Measurements from ENCODE around the gene CSNK1A1. TPM values are rescaled to one million over a fixed set of nuclear protein-coding genes. Genes with fewer than 3 reads are reported as not detected.
A peak's percentile ranks its signal among the peaks of the same experiment; 100 is the strongest.
"Not testable (repeated sequence)": the region's sequence is repeated elsewhere in the genome, so short reads cannot be mapped to it uniquely, and the experiment has no call there.

Gene CSNK1A1
- polyA plus RNA-seq, 2 of the 4 experiments (the other 2 are of a cell fraction) = 123 to 218 TPM

DNA sequence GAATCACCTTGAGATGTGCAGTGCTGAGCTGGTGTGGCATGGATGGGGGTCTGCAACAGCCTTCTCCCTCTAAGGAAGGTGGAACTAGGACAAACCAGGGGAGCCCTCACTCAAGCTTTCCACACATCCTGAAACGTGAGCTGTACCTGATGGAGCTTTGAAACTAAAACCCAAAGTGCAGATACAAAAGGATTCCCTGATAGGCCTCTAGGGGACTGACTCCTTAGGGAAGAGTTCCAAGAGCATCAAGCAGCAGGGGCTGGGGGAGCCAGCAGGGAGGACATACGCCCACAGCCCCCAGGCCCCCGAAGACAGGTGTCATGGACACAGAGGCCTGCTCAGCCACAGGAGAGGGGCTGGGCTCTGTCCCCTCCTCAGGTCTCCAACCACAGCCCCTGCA lies 47.7 kb upstream of the CSNK1A1 start:
- WGBS (ENCODE audit: missing lambda C conversion rate) = 93% methylated on average over 3 of the region's 3 CpGs
- Histone ChIP-seq H3K4me3 (no peak overlapping the region), H3K27ac (no peak overlapping the region), H3K9me3 (no peaks in the 10 kb centered on the region), H3K4me2 (no peak overlapping the region), H3K4me1 (peaks cover 17% of the 10 kb centered on the region)
- FAIRE-seq = no peak
- peak in 1 of 2 experiments; percentile 33; a peak in 1 of 6 replicates for ATAC-seq
- DNase-seq (ENCODE audit: low read depth in 1 of 2, low spot score in 1 of 2) = no peak
- CTCF ChIA-PET = no interaction called here
- POLR2A ChIA-PET = no interaction called here
- TF ChIP-seq, protein P1, sequence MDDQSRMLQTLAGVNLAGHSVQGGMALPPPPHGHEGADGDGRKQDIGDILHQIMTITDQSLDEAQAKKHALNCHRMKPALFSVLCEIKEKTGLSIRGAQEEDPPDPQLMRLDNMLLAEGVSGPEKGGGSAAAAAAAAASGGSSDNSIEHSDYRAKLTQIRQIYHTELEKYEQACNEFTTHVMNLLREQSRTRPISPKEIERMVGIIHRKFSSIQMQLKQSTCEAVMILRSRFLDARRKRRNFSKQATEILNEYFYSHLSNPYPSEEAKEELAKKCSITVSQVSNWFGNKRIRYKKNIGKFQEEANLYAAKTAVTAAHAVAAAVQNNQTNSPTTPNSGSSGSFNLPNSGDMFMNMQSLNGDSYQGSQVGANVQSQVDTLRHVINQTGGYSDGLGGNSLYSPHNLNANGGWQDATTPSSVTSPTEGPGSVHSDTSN (IDR thresholded peaks at IDR 0.05) = no peak
- TF ChIP-seq RNF2 (IDR thresholded peaks at IDR 0.05; ENCODE audit: borderline replicate concordance, low read depth) (no peak), SMC3 (IDR thresholded peaks at IDR 0.05) (no peak), ZFP36 (IDR thresholded peaks at IDR 0.05; ENCODE audit: borderline replicate concordance, partially characterized antibody) (no peak), ZSCAN20 (CRISPR knock-in tag; IDR thresholded peaks at IDR 0.05) (no peak), TP53 (CRISPR knock-in tag; IDR thresholded peaks at IDR 0.05) (no peak), JUNB (IDR thresholded peaks at IDR 0.05) (no peak), ZC3H11A (IDR thresholded peaks at IDR 0.05) (no peak), RAD21 (conservative IDR thresholded peaks at IDR 0.05 in 1 of 2, IDR thresholded peaks at IDR 0.05 in 1 of 2) (no peak), E2F6 (IDR thresholded peaks at IDR 0.05; ENCODE audit: borderline replicate concordance, low read depth) (no peak), PHF8 (IDR thresholded peaks at IDR 0.05; ENCODE audit: borderline replicate concordance, low read depth) (no peak), KDM5A (IDR thresholded peaks at IDR 0.05) (no peak), MAZ (IDR thresholded peaks at IDR 0.05; ENCODE audit: borderline replicate concordance, low read depth, low read length) (no peak)
- TF ChIP-seq, protein P2, sequence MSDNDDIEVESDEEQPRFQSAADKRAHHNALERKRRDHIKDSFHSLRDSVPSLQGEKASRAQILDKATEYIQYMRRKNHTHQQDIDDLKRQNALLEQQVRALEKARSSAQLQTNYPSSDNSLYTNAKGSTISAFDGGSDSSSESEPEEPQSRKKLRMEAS (IDR thresholded peaks at IDR 0.05) = no peak

DNA sequence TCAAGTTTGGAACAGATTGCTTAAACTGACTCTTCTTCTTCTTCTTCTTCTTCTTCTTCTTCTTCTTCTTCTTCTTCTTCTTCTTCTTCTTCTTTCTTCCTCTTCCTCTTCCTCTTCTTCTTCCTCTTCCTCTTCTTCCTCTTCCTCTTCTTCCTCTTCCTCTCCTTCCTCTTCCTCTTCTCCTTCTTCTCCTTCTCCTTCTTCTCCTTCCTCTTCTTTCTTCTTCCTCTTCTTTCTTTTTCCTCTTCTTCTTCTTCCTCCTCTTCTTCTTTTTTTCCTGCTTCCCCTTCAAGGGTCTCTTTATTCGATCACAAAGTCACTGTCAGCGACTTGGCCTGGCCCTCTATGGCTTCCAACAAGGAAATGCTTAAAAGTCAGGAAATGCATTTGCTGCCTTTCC lies 47.0 kb upstream of the CSNK1A1 start:
- H3K4me2 ChIP-seq; ATAC-seq; POLR2A ChIA-PET; H3K4me3 ChIP-seq; FAIRE-seq; H3K4me1 ChIP-seq; H3K27ac ChIP-seq; DNase-seq (ENCODE audit: low read depth in 1 of 2, low spot score in 1 of 2); H3K9me3 ChIP-seq: not testable (repeated sequence)
- 92% methylated on average over 2 of the region's 2 CpGs for WGBS (ENCODE audit: missing lambda C conversion rate)
- CTCF ChIA-PET = interaction anchor here (0.7 to 3.0 kb wide), 6 partner anchors 15 to 236 kb away, joined by 3 to 19 read pairs (median 4); no protein-coding TSS in a partner anchor

GRCh38 chr5:149597618-149598017 lies 46.4 kb upstream of the CSNK1A1 start:
- WGBS (ENCODE audit: missing lambda C conversion rate) = 85% methylated on average over 7 of the region's 7 CpGs
- Histone ChIP-seq H3K4me2 (no peak overlapping the region), H3K4me1 (peaks cover 8% of the 10 kb centered on the region; the same call in 2 of the 3 replicates), H3K27ac (no peak overlapping the region; a peak in 1 of 6 replicates), H3K9me3 (no peaks in the 10 kb centered on the region), H3K4me3 (no peak overlapping the region)
- ChIA-PET POLR2A (no interaction called here), CTCF (interaction anchor here (0.7 to 3.0 kb wide), 9 partner anchors 8 to 277 kb away, joined by 3 to 19 read pairs (median 5); no protein-coding TSS in a partner anchor)
- ATAC-seq (no peak), DNase-seq (ENCODE audit: low read depth in 1 of 2, low spot score in 1 of 2) (no peak), FAIRE-seq (no peak)
- TF ChIP-seq, protein P3, sequence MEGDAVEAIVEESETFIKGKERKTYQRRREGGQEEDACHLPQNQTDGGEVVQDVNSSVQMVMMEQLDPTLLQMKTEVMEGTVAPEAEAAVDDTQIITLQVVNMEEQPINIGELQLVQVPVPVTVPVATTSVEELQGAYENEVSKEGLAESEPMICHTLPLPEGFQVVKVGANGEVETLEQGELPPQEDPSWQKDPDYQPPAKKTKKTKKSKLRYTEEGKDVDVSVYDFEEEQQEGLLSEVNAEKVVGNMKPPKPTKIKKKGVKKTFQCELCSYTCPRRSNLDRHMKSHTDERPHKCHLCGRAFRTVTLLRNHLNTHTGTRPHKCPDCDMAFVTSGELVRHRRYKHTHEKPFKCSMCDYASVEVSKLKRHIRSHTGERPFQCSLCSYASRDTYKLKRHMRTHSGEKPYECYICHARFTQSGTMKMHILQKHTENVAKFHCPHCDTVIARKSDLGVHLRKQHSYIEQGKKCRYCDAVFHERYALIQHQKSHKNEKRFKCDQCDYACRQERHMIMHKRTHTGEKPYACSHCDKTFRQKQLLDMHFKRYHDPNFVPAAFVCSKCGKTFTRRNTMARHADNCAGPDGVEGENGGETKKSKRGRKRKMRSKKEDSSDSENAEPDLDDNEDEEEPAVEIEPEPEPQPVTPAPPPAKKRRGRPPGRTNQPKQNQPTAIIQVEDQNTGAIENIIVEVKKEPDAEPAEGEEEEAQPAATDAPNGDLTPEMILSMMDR (IDR thresholded peaks at IDR 0.05) = no peak
- TF ChIP-seq, protein P4, sequence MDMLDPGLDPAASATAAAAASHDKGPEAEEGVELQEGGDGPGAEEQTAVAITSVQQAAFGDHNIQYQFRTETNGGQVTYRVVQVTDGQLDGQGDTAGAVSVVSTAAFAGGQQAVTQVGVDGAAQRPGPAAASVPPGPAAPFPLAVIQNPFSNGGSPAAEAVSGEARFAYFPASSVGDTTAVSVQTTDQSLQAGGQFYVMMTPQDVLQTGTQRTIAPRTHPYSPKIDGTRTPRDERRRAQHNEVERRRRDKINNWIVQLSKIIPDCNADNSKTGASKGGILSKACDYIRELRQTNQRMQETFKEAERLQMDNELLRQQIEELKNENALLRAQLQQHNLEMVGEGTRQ (IDR thresholded peaks at IDR 0.05) = no peak
- TF ChIP-seq JUN (IDR thresholded peaks at IDR 0.05) = no peak
- no peak for TF ChIP-seq GATA3 (IDR thresholded peaks at IDR 0.05; ENCODE audit: borderline replicate concordance)
- TF ChIP-seq RCOR1 (IDR thresholded peaks at IDR 0.05; ENCODE audit: low read depth, low read length) = no peak
- TF ChIP-seq RAD21 (conservative IDR thresholded peaks at IDR 0.05 in 1 of 2, IDR thresholded peaks at IDR 0.05 in 1 of 2) = no peak
- no peak for TF ChIP-seq SREBF2 (IDR thresholded peaks at IDR 0.05)
- no peak for TF ChIP-seq MYC (IDR thresholded peaks at IDR 0.05; ENCODE audit: borderline replicate concordance, low read length)
- no peak for TF ChIP-seq RNF2 (IDR thresholded peaks at IDR 0.05; ENCODE audit: borderline replicate concordance, low read depth)

All from A549 (cell line).